RCC 7860 (cell line): ENCODE results near the gene QPCTL.
"Not testable (repeated sequence)": the region's sequence is repeated elsewhere in the genome, so short reads cannot be mapped to it uniquely, and the experiment has no call there.

Source experiments
- DNase-seq: peaks from one replicate; pipeline ENCODE4 v3.0.0-alpha.2; 2015; ENCODE audit warnings: low spot score
- FAIRE-seq: peaks from 2 replicates; lab custom pipeline; 2012; peaks lifted over from hg19 to GRCh38; lab: Jason Lieb, UNC

The QPCTL gene

GRCh38 chr19:45674946-45675345 is 17.5 kb upstream of the QPCTL start:
- no peak for FAIRE-seq
- DNase-seq = no peak

GRCh38 chr19:45676851-45677263 is 15.6 kb upstream of the QPCTL start:
- no peak for FAIRE-seq
- no peak for DNase-seq

GRCh38 chr19:45677351-45678230 is 14.9 kb upstream of the QPCTL start:
- FAIRE-seq = no peak
- DNase-seq = no peak

- FAIRE-seq (no peak), DNase-seq (peak; percentile 67)
Measured at GRCh38 chr19:45681391-45682015, 11.0 kb upstream of the QPCTL start.

- no peak for FAIRE-seq
- DNase-seq = no peak
Measured at GRCh38 chr19:45682117-45682516, 10.3 kb upstream of the QPCTL start.

- DNase-seq (no peak), FAIRE-seq (no peak)
Measured at GRCh38 chr19:45682908-45683307, 9.6 kb upstream of the QPCTL start.

GRCh38 chr19:45685045-45685444 is 7.4 kb upstream of the QPCTL start:
- not testable (repeated sequence) for FAIRE-seq, DNase-seq

GRCh38 chr19:45687599-45687998 is 4.9 kb upstream of the QPCTL start:
- DNase-seq (no peak), FAIRE-seq (no peak)

GRCh38 chr19:45691516-45692186 is 815 bp upstream of the QPCTL start, which contains the start of gene SNRPD2:
TSS of gene SNRPD2 (minus strand) at chr19:45691953. CDS start at chr19:45691888, 65 bp downstream.
- DNase-seq (peak; percentile 86), FAIRE-seq (peak; percentile 66)

GRCh38 chr19:45693106-45693788 is 781 bp downstream of the QPCTL start:
- FAIRE-seq (no peak), DNase-seq (peak; percentile 35)

GRCh38 chr19:45701676-45702075 is 9.2 kb downstream of the QPCTL start:
- no peak for DNase-seq
- FAIRE-seq = no peak

- DNase-seq (no peak), FAIRE-seq (no peak)
Measured at GRCh38 chr19:45705115-45705514, 12.6 kb downstream of the QPCTL start.

- no peak for DNase-seq
- FAIRE-seq = no peak
Measured at GRCh38 chr19:45705710-45706415, 13.4 kb downstream of the QPCTL start.

- FAIRE-seq = no peak
- no peak for DNase-seq
Measured at GRCh38 chr19:45710356-45711130, 18.1 kb downstream of the QPCTL start.

- FAIRE-seq = no peak
- no peak for DNase-seq
Measured at GRCh38 chr19:45711851-45712698, 19.6 kb downstream of the QPCTL start.

- no peak for DNase-seq
- FAIRE-seq = no peak
Measured at GRCh38 chr19:45712699-45713067, 20.2 kb downstream of the QPCTL start.

GRCh38 chr19:45713141-45713540 is 20.7 kb downstream of the QPCTL start:
- FAIRE-seq (no peak), DNase-seq (no peak)

- no peak for DNase-seq
- FAIRE-seq = no peak
Measured at GRCh38 chr19:45715139-45715538, 22.7 kb downstream of the QPCTL start.
